CD4-positive, CD25-positive, alpha-beta regulatory T cell (primary cell): ENCODE data around the gene UQCRC1. TPM values are rescaled to one million over a fixed set of nuclear protein-coding genes. Genes with fewer than 3 reads are reported as not detected.

Experiments used
- ATAC-seq, 2 donors: fragments of 150-1000 bp; cut with Tn5 transposase; one replicate each; pipeline ENCODE4 v1.10.0; 2021; ENCODE audit warnings: low read depth in 2 of 2, moderate number of reproducible peaks in 2 of 2, moderate library complexity in 1 of 2
- DNase-seq, 3 donors: peaks; one replicate each; pipeline versions ENCODE4 v3.0.0 to v3.0.0-alpha.2; 2012 to 2022; ENCODE audit warnings: mixed read lengths in 1 of 3
- H3K27ac ChIP-seq: one replicate; pipeline ENCODE4 v1.7.0; 2013; ENCODE audit warnings: mild to moderate bottlenecking, low read length; ENCODE audit not compliant: insufficient read depth, poor library complexity, severe bottlenecking
- H3K27me3 ChIP-seq: one replicate; pipeline ENCODE4 v1.7.0; 2013; ENCODE audit warnings: low read length; ENCODE audit not compliant: control insufficient read depth, insufficient read depth
- H3K36me3 ChIP-seq: one replicate; pipeline ENCODE4 v1.7.0; 2013; ENCODE audit warnings: mild to moderate bottlenecking, low read length, moderate library complexity; ENCODE audit not compliant: control insufficient read depth, insufficient read depth
- H3K4me1 ChIP-seq: 2 replicates; pipeline ENCODE4 v1.7.0; 2013; ENCODE audit warnings: mild to moderate bottlenecking, low read length; ENCODE audit not compliant: insufficient read depth, control insufficient read depth, poor library complexity, severe bottlenecking
- H3K4me3 ChIP-seq: one replicate; pipeline ENCODE4 v1.7.0; 2013; ENCODE audit warnings: low read depth, mild to moderate bottlenecking, low read length, moderate library complexity
- H3K9me3 ChIP-seq, 2 experiments: 1 replicate in 1 of 2; 2 replicates in 1 of 2; pipeline ENCODE4 v1.7.0; 2013; ENCODE audit warnings: low read length in 2 of 2, mild to moderate bottlenecking in 1 of 2, moderate library complexity in 1 of 2; ENCODE audit not compliant: control insufficient read depth in 2 of 2
- H3K27ac Mint-ChIP-seq, 3 donors: one replicate each; pipeline ENCODE4 v1.8.0; 2020 to 2022; ENCODE audit warnings: mild to moderate bottlenecking in 3 of 3, mixed read lengths in 3 of 3, moderate library complexity in 2 of 3
- H3K27me3 Mint-ChIP-seq: one replicate; pipeline ENCODE4 v1.8.0; 2022; ENCODE audit warnings: mild to moderate bottlenecking, mixed read lengths
- H3K36me3 Mint-ChIP-seq: one replicate; pipeline ENCODE4 v1.8.0; 2020; ENCODE audit warnings: mixed read lengths
- H3K4me1 Mint-ChIP-seq, 4 donors: one replicate each; pipeline ENCODE4 v1.8.0; 2020 to 2022; ENCODE audit warnings: mixed read lengths in 4 of 4, mild to moderate bottlenecking in 1 of 4
- H3K4me3 Mint-ChIP-seq, 4 donors: one replicate each; pipeline ENCODE4 v1.8.0; 2020 to 2022; ENCODE audit warnings: mild to moderate bottlenecking in 4 of 4, mixed read lengths in 4 of 4, moderate library complexity in 3 of 4
- H3K9me3 Mint-ChIP-seq, 7 donors: one replicate each; pipeline ENCODE4 v1.8.0; 2020 to 2022; ENCODE audit warnings: mixed read lengths in 7 of 7, mild to moderate bottlenecking in 3 of 7, moderate library complexity in 2 of 7
- polyA plus RNA-seq, 4 donors: library from polyadenylated mRNA; unstranded; fragments of 300-500 nt; fragmentation: Illumina TruSeq; gene quantifications; one replicate each; pipeline ENCODE4 v1.2.3, GENCODE V29; 2021
- total RNA-seq: library from RNA; stranded (reverse); gene quantifications from one replicate; pipeline ENCODE4 v1.2.3, GENCODE V29; 2022

The UQCRC1 gene
- total and polyA plus RNA-seq, 5 donors from 2014 or later = 111 to 234 (median 186) TPM

DNA sequence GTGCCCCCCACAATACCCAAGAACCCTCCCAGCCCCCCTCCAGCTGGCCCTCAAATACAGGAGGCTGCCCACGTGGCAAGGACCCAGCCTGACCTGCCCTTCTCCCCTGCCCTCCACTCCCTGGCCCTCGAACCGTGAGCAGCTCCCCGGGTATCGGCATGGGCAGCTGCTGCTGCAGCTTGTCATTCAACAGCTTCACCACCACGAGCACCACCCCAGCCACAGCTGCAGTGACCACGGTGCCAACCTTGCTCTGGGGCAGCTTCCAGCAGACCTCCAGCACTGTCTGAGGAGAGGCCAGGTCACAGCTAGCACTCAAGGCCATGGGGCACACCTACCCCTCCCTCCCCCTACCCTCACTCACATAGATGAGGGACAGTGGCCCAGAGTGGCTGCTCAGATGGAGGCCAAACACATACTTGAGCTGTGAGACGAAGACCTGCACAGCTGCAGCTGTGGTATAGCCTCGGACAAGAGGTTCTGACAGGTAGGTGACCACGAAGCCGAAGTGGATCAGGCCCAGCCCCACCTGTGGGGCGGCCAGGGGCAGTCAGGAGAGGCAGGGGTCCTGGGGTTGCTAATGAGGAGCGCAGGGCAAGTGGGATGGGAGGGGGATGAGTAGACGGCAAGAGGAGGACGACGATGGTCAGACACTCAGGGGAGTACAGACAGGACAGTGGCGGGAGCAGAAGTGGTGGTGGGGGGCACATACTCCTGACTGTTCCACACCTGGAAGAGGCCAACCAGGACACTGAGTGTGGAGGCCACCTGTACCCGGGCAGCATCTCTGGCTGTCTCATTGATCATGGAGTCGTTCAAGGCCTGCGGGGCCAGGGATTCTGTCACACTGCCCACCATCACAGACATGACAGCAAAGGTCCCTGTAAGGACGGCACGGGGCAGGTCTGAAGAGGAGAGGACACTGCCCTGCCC lies 22.3 kb upstream of the UQCRC1 start:
- H3K27me3 ChIP-seq = no peaks in the 10 kb centered on the region
- H3K36me3 ChIP-seq = peaks cover 15% of the 10 kb centered on the region
- H3K4me1 Mint-ChIP-seq = peaks cover 0 to 31% (median 16%) of the 10 kb centered on the region in 4 donors
- peak overlapping the region in 1 of 3 donors; percentile 18 for H3K27ac Mint-ChIP-seq
- H3K27ac ChIP-seq = no peak overlapping the region
- H3K4me3 ChIP-seq = no peak overlapping the region
- H3K36me3 Mint-ChIP-seq = peaks cover 32% of the 10 kb centered on the region
- no peaks in the 10 kb centered on the region for H3K9me3 Mint-ChIP-seq
- H3K4me3 Mint-ChIP-seq = no peak overlapping the region
- peaks cover 26% of the 10 kb centered on the region for H3K4me1 ChIP-seq
- ATAC-seq (no peak), DNase-seq (no peak)
- H3K9me3 ChIP-seq = no peaks in the 10 kb centered on the region
- H3K27me3 Mint-ChIP-seq = no peaks in the 10 kb centered on the region

DNA sequence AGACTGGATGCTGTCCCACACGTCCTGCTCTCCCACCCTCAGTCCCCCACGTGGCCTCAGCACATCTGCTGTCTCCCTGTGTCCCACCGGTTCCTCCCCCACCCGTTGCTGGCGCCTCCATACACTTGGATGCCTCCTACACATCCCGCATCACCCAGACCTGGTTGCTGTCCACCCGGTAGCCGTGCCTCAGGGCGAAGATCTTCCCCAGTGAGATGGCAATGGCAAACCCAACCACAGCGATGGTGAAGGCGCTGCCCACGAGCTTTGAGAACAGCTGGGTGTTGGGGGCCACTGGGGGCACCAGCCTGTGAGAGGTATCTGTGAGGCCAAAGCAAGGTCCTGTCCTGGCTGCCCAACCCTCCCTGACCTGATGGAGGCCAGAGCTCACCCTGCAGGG lies 21.4 kb upstream of the UQCRC1 start:
- DNase-seq (no peak), ATAC-seq (no peak)
- peaks cover 20% of the 10 kb centered on the region for H3K4me1 ChIP-seq
- no peak overlapping the region for H3K27ac ChIP-seq
- Mint-ChIP-seq H3K4me1 (peaks cover 0 to 25% (median 11%) of the 10 kb centered on the region in 4 donors), H3K4me3 (no peak overlapping the region), H3K36me3 (peaks cover 33% of the 10 kb centered on the region), H3K9me3 (no peaks in the 10 kb centered on the region), H3K27me3 (no peaks in the 10 kb centered on the region), H3K27ac (no peak overlapping the region)
- H3K36me3 ChIP-seq = peaks cover 15% of the 10 kb centered on the region
- no peaks in the 10 kb centered on the region for H3K9me3 ChIP-seq
- no peak overlapping the region for H3K4me3 ChIP-seq
- H3K27me3 ChIP-seq = no peaks in the 10 kb centered on the region

DNA sequence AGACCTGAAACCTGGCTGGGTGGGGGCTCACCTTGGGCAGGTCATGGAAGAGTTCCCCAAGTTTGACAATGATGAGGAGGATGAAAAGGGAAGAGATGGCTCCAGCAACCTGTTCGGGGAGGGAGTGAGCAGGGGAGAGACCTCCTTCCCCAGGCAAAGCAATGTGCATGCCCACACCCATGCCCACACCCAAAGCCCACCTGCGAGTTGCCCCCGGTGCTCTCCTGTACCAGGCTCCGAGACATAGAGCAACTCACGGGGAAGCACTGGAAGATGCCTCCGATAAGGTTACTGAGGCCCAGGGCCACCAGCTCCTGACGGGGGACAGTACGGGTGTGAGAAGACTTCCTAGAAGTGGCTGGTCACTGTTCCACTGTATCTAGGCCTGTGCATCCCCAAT lies 21.0 kb upstream of the UQCRC1 start:
- Mint-ChIP-seq H3K27ac (no peak overlapping the region), H3K36me3 (peaks cover 33% of the 10 kb centered on the region), H3K9me3 (no peaks in the 10 kb centered on the region), H3K27me3 (no peaks in the 10 kb centered on the region), H3K4me3 (no peak overlapping the region), H3K4me1 (peaks cover 0 to 23% (median 11%) of the 10 kb centered on the region in 4 donors)
- H3K4me3 ChIP-seq = no peak overlapping the region
- no peak for ATAC-seq
- no peaks in the 10 kb centered on the region for H3K9me3 ChIP-seq
- H3K4me1 ChIP-seq = peaks cover 16% of the 10 kb centered on the region
- H3K36me3 ChIP-seq = peaks cover 15% of the 10 kb centered on the region
- no peak for DNase-seq
- no peaks in the 10 kb centered on the region for H3K27me3 ChIP-seq
- H3K27ac ChIP-seq = no peak overlapping the region

DNA sequence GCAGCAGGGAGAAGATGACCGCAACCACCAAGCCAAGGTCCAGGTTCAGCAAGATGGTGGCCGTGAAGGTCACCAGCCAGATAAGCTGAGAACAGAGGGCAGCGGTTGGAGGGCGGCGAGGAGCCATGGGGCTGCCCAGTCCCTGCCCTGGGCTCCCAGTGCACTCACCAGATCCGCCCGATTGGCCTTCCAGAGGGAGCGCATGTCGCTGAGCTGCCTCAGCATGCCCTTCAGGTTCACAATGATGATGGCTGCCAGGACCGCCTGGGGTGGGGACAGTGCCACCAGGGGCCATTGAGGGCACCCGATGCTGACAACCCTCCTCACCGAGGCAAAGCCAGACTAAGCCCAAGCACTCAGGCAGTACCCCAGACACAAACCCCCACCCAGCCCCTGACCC lies 20.4 kb upstream of the UQCRC1 start:
- Mint-ChIP-seq H3K4me1 (peaks cover 0 to 23% (median 12%) of the 10 kb centered on the region in 4 donors), H3K9me3 (no peaks in the 10 kb centered on the region), H3K27me3 (no peaks in the 10 kb centered on the region), H3K36me3 (peaks cover 35% of the 10 kb centered on the region), H3K27ac (no peak overlapping the region), H3K4me3 (no peak overlapping the region)
- H3K4me1 ChIP-seq = peaks cover 14% of the 10 kb centered on the region
- ATAC-seq = no peak
- no peaks in the 10 kb centered on the region for H3K9me3 ChIP-seq
- no peaks in the 10 kb centered on the region for H3K27me3 ChIP-seq
- DNase-seq = no peak
- H3K4me3 ChIP-seq = no peak overlapping the region
- H3K36me3 ChIP-seq = peaks cover 15% of the 10 kb centered on the region
- H3K27ac ChIP-seq = no peak overlapping the region

DNA sequence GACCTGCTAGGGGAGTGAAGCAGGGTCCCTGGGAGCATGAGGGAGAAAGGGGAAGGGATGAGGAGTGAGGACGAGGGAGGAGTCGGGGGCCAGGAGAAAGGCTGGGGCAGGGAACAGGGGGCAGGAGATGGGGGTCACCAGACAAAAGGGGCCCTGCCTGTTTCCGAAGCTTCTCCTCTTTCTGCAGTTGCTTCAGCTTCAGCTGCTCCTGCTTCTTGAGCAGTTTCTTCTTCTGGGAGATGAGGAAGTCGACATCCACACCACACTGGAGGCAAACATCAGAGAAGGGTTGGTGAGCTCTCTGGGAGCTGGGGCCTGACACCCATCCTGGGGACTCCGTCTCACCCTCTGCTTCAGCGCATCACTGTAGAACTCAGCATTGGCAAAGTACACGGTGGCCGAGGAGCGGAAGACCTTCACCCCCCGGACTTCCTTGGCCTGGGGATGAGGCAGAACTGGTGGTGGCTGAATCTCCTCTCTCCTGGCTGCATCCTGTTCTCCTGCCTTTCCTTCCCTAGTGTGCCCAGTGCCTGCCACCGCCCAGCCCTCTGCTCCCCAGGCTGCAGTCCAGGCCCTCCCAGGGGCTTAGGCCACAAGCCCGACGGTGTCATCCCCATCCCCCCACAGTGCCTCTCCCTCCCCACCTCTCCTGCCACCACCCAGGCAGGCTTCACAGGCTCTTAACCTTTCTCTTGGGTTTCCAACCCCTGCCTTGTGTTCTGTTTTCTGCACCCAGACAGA lies 19.0 kb upstream of the UQCRC1 start:
- H3K4me1 Mint-ChIP-seq = peaks cover 0 to 22% (median 14%) of the 10 kb centered on the region in 4 donors
- Histone ChIP-seq H3K4me1 (peaks cover under 1% of the 10 kb centered on the region), H3K4me3 (no peak overlapping the region), H3K36me3 (peaks cover 15% of the 10 kb centered on the region), H3K9me3 (no peaks in the 10 kb centered on the region), H3K27me3 (no peaks in the 10 kb centered on the region), H3K27ac (no peak overlapping the region)
- ATAC-seq (no peak), DNase-seq (no peak)
- H3K27ac Mint-ChIP-seq = no peak overlapping the region
- H3K27me3 Mint-ChIP-seq = no peaks in the 10 kb centered on the region
- peaks cover 38% of the 10 kb centered on the region for H3K36me3 Mint-ChIP-seq
- no peaks in the 10 kb centered on the region for H3K9me3 Mint-ChIP-seq
- H3K4me3 Mint-ChIP-seq = peak overlapping the region in 1 of 4 donors; percentile 35

DNA sequence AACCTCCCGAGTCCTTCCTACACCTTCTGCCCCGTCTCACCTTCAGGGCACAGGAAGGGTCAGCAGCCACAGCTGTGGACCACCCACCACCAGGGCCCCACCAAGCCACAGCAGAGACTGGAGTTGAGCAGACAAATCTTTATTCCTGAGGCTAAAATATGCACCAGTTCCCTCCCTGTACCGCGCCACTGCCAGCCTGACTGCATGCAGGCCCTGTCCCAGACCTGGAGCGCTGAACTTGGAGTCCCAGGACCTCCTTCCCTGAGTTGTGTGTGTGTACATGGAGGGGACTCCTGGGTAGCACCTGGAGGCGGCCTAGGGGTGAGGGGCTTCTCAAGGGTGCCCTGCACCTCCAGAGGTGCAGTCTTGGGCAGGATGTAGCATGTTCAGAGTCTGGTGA lies 16.2 kb upstream of the UQCRC1 start:
- Histone ChIP-seq H3K9me3 (no peaks in the 10 kb centered on the region), H3K4me3 (no peak overlapping the region), H3K36me3 (peaks cover 14% of the 10 kb centered on the region), H3K27me3 (no peaks in the 10 kb centered on the region), H3K27ac (no peak overlapping the region), H3K4me1 (no peaks in the 10 kb centered on the region)
- Mint-ChIP-seq H3K9me3 (no peaks in the 10 kb centered on the region), H3K36me3 (peaks cover 33% of the 10 kb centered on the region), H3K4me1 (peaks cover 0 to 14% (median 11%) of the 10 kb centered on the region in 4 donors), H3K4me3 (no peak overlapping the region), H3K27ac (no peak overlapping the region), H3K27me3 (no peaks in the 10 kb centered on the region)
- DNase-seq (no peak), ATAC-seq (no peak)

DNA sequence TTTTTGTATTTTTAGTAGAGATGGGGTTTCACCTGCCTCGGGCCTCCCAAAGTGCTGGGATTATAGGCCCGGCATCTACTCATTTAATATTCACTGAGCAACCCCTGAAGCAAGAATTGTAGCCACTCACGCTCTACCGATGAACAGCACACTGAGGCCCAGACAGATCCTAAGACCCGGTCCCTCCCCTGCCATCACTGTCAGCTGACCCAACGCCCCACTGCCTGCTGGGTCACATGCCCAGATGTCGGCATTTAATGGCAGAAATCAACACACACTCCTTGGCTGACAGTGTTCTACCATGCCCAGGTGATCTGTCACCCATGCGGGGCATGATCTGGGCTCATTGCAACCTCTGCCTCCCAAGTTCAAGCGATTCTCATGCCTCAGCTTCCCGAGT lies 15.3 kb upstream of the UQCRC1 start:
- Histone ChIP-seq H3K27ac (no peak overlapping the region), H3K9me3 (no peaks in the 10 kb centered on the region), H3K36me3 (peaks cover 10% of the 10 kb centered on the region), H3K4me1 (no peaks in the 10 kb centered on the region), H3K4me3 (no peak overlapping the region), H3K27me3 (no peaks in the 10 kb centered on the region)
- Mint-ChIP-seq H3K36me3 (peaks cover 30% of the 10 kb centered on the region), H3K27me3 (no peaks in the 10 kb centered on the region), H3K4me1 (peaks cover 0 to 14% (median 10%) of the 10 kb centered on the region in 4 donors), H3K4me3 (no peak overlapping the region), H3K9me3 (no peaks in the 10 kb centered on the region), H3K27ac (peak overlapping the region; percentile 62 to 80 (median 75))
- ATAC-seq = no peak
- no peak for DNase-seq
